ENCODE measurements around the gene PCDH9. TPM values are rescaled to one million over a fixed set of nuclear protein-coding genes. Genes with fewer than 3 reads are reported as not detected.

PCDH9 gene
- total RNA-seq, 1 experiment from 2014 or later = 5.8 TPM

GRCh38 chr13:66322936-66323335 lies 907.2 kb downstream of the PCDH9 start:
- no peaks in the 10 kb centered on the region for H3K36me3 ChIP-seq (ENCODE audit: insufficient read depth, low read length, poor library complexity, severe bottlenecking)
- TF ChIP-seq CTCF (conservative IDR thresholded peaks at IDR 0.05; ENCODE audit: low read depth, low read length) = no peak
- TF ChIP-seq EZH2 (IDR thresholded peaks at IDR 0.05; ENCODE audit: borderline replicate concordance, low read depth, low read length, poor library complexity, severe bottlenecking) = no peak
- no peaks in the 10 kb centered on the region for H3K27me3 ChIP-seq (replicated peaks; ENCODE audit: insufficient read depth, low read depth, low read length, poor library complexity)
- POLR2A ChIA-PET (ENCODE audit: low non-redundant PET) = no interaction called here
- DNase-seq (ENCODE audit: low spot score) = no peak
- no peak overlapping the region for H3K27ac ChIP-seq (ENCODE audit: low read depth, low read length, poor library complexity, severe bottlenecking)
- no TSS peak for BruUV-seq (replicated peaks)
- H3K4me1 ChIP-seq (ENCODE audit: insufficient read depth, low read length, poor library complexity, severe bottlenecking) = no peaks in the 10 kb centered on the region
- H3K9me3 ChIP-seq (ENCODE audit: low read depth, low read length, poor library complexity, severe bottlenecking) = no peaks in the 10 kb centered on the region
- CTCF ChIA-PET = no interaction called here
- no peak overlapping the region for H3K4me3 ChIP-seq (ENCODE audit: low read depth, low read length, poor library complexity, severe bottlenecking)
- intact Hi-C loops (cut with micrococcal nuclease; ENCODE audit: unreplicated experiment) = no loop called here

GRCh38 chr13:66322193-66322740 lies 907.9 kb downstream of the PCDH9 start:
- no peak overlapping the region for H3K27ac ChIP-seq (ENCODE audit: low read depth, low read length, poor library complexity, severe bottlenecking)
- H3K9me3 ChIP-seq (ENCODE audit: low read depth, low read length, poor library complexity, severe bottlenecking) = no peaks in the 10 kb centered on the region
- no TSS peak for BruUV-seq (replicated peaks)
- ChIA-PET CTCF (no interaction called here), POLR2A (ENCODE audit: low non-redundant PET) (no interaction called here)
- DNase-seq (ENCODE audit: low spot score) = no peak
- H3K4me3 ChIP-seq (ENCODE audit: low read depth, low read length, poor library complexity, severe bottlenecking) = no peak overlapping the region
- TF ChIP-seq CTCF (conservative IDR thresholded peaks at IDR 0.05; ENCODE audit: low read depth, low read length) (no peak), EZH2 (IDR thresholded peaks at IDR 0.05; ENCODE audit: borderline replicate concordance, low read depth, low read length, poor library complexity, severe bottlenecking) (no peak)
- H3K36me3 ChIP-seq (ENCODE audit: insufficient read depth, low read length, poor library complexity, severe bottlenecking) = no peaks in the 10 kb centered on the region
- intact Hi-C loops (cut with micrococcal nuclease; ENCODE audit: unreplicated experiment) = no loop called here
- no peaks in the 10 kb centered on the region for H3K4me1 ChIP-seq (ENCODE audit: insufficient read depth, low read length, poor library complexity, severe bottlenecking)
- H3K27me3 ChIP-seq (replicated peaks; ENCODE audit: insufficient read depth, low read depth, low read length, poor library complexity) = no peaks in the 10 kb centered on the region

- no peaks in the 10 kb centered on the region for H3K36me3 ChIP-seq (ENCODE audit: insufficient read depth, low read length, poor library complexity, severe bottlenecking)
- H3K4me1 ChIP-seq (ENCODE audit: insufficient read depth, low read length, poor library complexity, severe bottlenecking) = no peaks in the 10 kb centered on the region
- BruUV-seq (replicated peaks) = no TSS peak
- no peaks in the 10 kb centered on the region for H3K9me3 ChIP-seq (ENCODE audit: low read depth, low read length, poor library complexity, severe bottlenecking)
- POLR2A ChIA-PET (ENCODE audit: low non-redundant PET) = interaction anchor here (0.6 kb wide), 1 partner anchor 745 kb away, joined by 7 read pairs; no protein-coding TSS in a partner anchor
- no peak for TF ChIP-seq CTCF (conservative IDR thresholded peaks at IDR 0.05; ENCODE audit: low read depth, low read length)
- no peak overlapping the region for H3K27ac ChIP-seq (ENCODE audit: low read depth, low read length, poor library complexity, severe bottlenecking)
- H3K4me3 ChIP-seq (ENCODE audit: low read depth, low read length, poor library complexity, severe bottlenecking) = no peak overlapping the region
- intact Hi-C loops (cut with micrococcal nuclease; ENCODE audit: unreplicated experiment) = no loop called here
- CTCF ChIA-PET = no interaction called here
- no peaks in the 10 kb centered on the region for H3K27me3 ChIP-seq (replicated peaks; ENCODE audit: insufficient read depth, low read depth, low read length, poor library complexity)
- no peak for DNase-seq (ENCODE audit: low spot score)
These were observed 915.2 kb downstream of the PCDH9 start for GRCh38 chr13:66314911-66315310.

Data from A673 (cell line).